Ishikawa (cell line): ENCODE measurements around the gene C6orf141.

ENCODE experiments used
- CEBPB ChIP-seq: IDR thresholded peaks from 2 replicates; pipeline ENCODE4 v1.6.1; 2012
- CREB1 ChIP-seq: IDR thresholded peaks from 2 replicates; pipeline ENCODE4 v1.6.1; 2012; ENCODE audit warnings: low read depth
- EGR1 ChIP-seq: IDR thresholded peaks from 2 replicates; pipeline ENCODE4 v1.6.1; 2012
- EP300 ChIP-seq: IDR thresholded peaks from 2 replicates; pipeline ENCODE4 v1.6.1; 2012; ENCODE audit warnings: borderline replicate concordance
- FOXM1 ChIP-seq: IDR thresholded peaks from 2 replicates; pipeline ENCODE4 v1.6.1; 2012; ENCODE audit warnings: low read depth, borderline replicate concordance
- NFIC ChIP-seq: IDR thresholded peaks from 2 replicates; pipeline ENCODE4 v1.6.1; 2012
- RAD21 ChIP-seq: IDR thresholded peaks from 2 replicates; pipeline ENCODE4 v1.6.1; 2012; ENCODE audit warnings: low read depth
- TAF1 ChIP-seq: IDR thresholded peaks from 2 replicates; pipeline ENCODE4 v1.6.1; 2012; ENCODE audit warnings: low read depth, mild to moderate bottlenecking
- TCF12 ChIP-seq: IDR thresholded peaks from 2 replicates; pipeline ENCODE4 v1.6.1; 2012; ENCODE audit warnings: low read depth
- TEAD4 ChIP-seq: IDR thresholded peaks from 2 replicates; pipeline ENCODE4 v1.6.1; 2012
- USF1 ChIP-seq: IDR thresholded peaks from 2 replicates; pipeline ENCODE4 v1.6.1; 2012
- YY1 ChIP-seq: IDR thresholded peaks from 2 replicates; pipeline ENCODE4 v1.6.1; 2012; ENCODE audit warnings: low read depth
- ZBTB7A ChIP-seq: IDR thresholded peaks from 2 replicates; pipeline ENCODE4 v1.6.1; 2012; ENCODE audit warnings: low read depth
- TF ChIP-seq, protein P1 (sequence below): IDR thresholded peaks from 2 replicates; pipeline ENCODE4 v1.6.1; 2012
- TF ChIP-seq, protein P2 (sequence below): IDR thresholded peaks from 2 replicates; pipeline ENCODE4 v1.6.1; 2012; ENCODE audit warnings: low read depth, mild to moderate bottlenecking

C6orf141 gene

GRCh38 chr6:49576618-49577017 lies 26.1 kb downstream of the C6orf141 start:
- TF ChIP-seq YY1 (no peak), ZBTB7A (no peak), TEAD4 (no peak), TAF1 (no peak), NFIC (no peak), RAD21 (no peak), CREB1 (no peak), EGR1 (no peak), CEBPB (no peak)
- TF ChIP-seq, protein P1, sequence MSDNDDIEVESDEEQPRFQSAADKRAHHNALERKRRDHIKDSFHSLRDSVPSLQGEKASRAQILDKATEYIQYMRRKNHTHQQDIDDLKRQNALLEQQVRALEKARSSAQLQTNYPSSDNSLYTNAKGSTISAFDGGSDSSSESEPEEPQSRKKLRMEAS, result no peak

- no peak for TF ChIP-seq EGR1
- TF ChIP-seq RAD21, result no peak
- TF ChIP-seq YY1, result no peak
- no peak for TF ChIP-seq NFIC
- TF ChIP-seq, protein P2, sequence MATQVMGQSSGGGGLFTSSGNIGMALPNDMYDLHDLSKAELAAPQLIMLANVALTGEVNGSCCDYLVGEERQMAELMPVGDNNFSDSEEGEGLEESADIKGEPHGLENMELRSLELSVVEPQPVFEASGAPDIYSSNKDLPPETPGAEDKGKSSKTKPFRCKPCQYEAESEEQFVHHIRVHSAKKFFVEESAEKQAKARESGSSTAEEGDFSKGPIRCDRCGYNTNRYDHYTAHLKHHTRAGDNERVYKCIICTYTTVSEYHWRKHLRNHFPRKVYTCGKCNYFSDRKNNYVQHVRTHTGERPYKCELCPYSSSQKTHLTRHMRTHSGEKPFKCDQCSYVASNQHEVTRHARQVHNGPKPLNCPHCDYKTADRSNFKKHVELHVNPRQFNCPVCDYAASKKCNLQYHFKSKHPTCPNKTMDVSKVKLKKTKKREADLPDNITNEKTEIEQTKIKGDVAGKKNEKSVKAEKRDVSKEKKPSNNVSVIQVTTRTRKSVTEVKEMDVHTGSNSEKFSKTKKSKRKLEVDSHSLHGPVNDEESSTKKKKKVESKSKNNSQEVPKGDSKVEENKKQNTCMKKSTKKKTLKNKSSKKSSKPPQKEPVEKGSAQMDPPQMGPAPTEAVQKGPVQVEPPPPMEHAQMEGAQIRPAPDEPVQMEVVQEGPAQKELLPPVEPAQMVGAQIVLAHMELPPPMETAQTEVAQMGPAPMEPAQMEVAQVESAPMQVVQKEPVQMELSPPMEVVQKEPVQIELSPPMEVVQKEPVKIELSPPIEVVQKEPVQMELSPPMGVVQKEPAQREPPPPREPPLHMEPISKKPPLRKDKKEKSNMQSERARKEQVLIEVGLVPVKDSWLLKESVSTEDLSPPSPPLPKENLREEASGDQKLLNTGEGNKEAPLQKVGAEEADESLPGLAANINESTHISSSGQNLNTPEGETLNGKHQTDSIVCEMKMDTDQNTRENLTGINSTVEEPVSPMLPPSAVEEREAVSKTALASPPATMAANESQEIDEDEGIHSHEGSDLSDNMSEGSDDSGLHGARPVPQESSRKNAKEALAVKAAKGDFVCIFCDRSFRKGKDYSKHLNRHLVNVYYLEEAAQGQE, result no peak
- TF ChIP-seq EP300, result no peak
- TF ChIP-seq TEAD4, result no peak
- no peak for TF ChIP-seq CEBPB
- no peak for TF ChIP-seq ZBTB7A
- TF ChIP-seq FOXM1, result no peak
These were observed 29.2 kb downstream of the C6orf141 start for GRCh38 chr6:49579649-49580048.

- TF ChIP-seq TEAD4 (no peak), CEBPB (no peak), TCF12 (no peak), FOXM1 (no peak), USF1 (no peak), TAF1 (no peak), NFIC (no peak), EP300 (no peak), EGR1 (no peak)
- TF ChIP-seq, protein P2, result no peak
- TF ChIP-seq, protein P1, result no peak
These were observed 32.1 kb downstream of the C6orf141 start for GRCh38 chr6:49582529-49582928.
